GM23338 (cell line): ENCODE results near the gene MUS81.

ENCODE experiments used
- CREB1 ChIP-seq: fragments of 250-450 bp; sonication (Bioruptor Pico); IDR thresholded peaks from 2 replicates; pipeline ENCODE4 v1.5.0; 2020; ENCODE audit warnings: low read depth, mild to moderate bottlenecking, moderate library complexity
- CTCF ChIP-seq, 2 experiments: fragments of 200-600 bp in 1 of 2; sonication (generic) in 1 of 2; conservative IDR thresholded peaks; 2 replicates each; pipeline versions ENCODE4 v1.5.1 to v1.6.1; 2016 to 2017; ENCODE audit warnings: antibody characterized with exemption in 2 of 2, low read depth in 2 of 2, mild to moderate bottlenecking in 2 of 2, moderate library complexity in 1 of 2
- EZH2 ChIP-seq: fragments of 200-600 bp; sonication (generic); IDR thresholded peaks from one replicate; pipeline ENCODE4 v1.8.0; 2017; ENCODE audit warnings: antibody characterized with exemption, mild to moderate bottlenecking, low read depth; ENCODE audit not compliant: unreplicated experiment
- NANOG ChIP-seq: IDR thresholded peaks from 2 replicates; pipeline ENCODE4 v1.6.1; 2016; ENCODE audit warnings: antibody characterized with exemption, borderline replicate concordance
- POLR2AphosphoS5 ChIP-seq: IDR thresholded peaks from 2 replicates; pipeline ENCODE4 v1.6.1; 2016; ENCODE audit warnings: antibody characterized with exemption, low read depth

GRCh38 chr11:65814986-65815565, 45.2 kb upstream of the MUS81 start:
- TF ChIP-seq CTCF (conservative IDR thresholded peaks at IDR 0.05; ENCODE audit: low read depth in 2 of 2) (no peak), CREB1 (CRISPR knock-in tag) (no peak), POLR2AphosphoS5 (no peak), NANOG (no peak), EZH2 (no peak)
